Measurements from ENCODE around the gene RPGRIP1L. TPM values are rescaled to one million over a fixed set of nuclear protein-coding genes. Genes with fewer than 3 reads are reported as not detected.

Gene RPGRIP1L
- total RNA-seq, 2 donors from 2014 or later, result 6.1 to 12.1 TPM

DNA sequence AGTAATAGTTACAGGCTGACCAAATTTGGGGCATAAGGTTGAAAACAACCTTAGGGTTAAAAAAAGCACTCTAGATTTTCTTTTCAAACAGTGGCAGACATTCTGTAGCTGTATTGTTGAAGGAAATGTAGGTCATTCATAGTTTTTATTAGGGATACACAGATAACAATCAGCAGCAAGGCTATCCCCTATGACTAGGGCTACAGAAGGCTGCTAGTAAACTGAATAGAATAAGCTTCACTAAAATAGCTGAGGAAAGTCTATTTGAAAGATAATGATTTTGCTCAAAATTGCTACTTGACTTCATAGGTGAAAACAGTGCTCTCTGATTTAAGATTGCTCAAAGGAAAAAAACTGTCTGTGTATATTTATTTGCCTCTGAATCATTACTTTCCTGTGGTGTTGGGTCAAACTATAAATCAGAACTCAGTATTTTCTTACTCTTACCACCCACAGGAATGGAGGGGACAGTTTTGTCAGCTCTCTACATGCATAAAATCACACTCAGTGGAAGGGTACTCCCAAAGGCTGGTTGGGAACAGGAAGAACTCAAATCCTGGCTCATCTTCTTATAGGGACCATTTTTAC is 24.8 kb downstream of the RPGRIP1L start:
- Histone ChIP-seq H3K9me3 (no peaks in the 10 kb centered on the region), H3K4me3 (no peak overlapping the region), H3K27ac (no peak overlapping the region), H3K27me3 (replicated peaks; ENCODE audit: insufficient read depth) (no peaks in the 10 kb centered on the region), H3K36me3 (no peaks in the 10 kb centered on the region), H3K4me1 (replicated peaks) (no peaks in the 10 kb centered on the region)
- DNase-seq (ENCODE audit: low spot score), result no peak
- intact Hi-C loops (cut with DNase I), result no loop called here
- no peak for TF ChIP-seq CTCF (IDR thresholded peaks at IDR 0.05)
- TF ChIP-seq POLR2A (IDR thresholded peaks at IDR 0.05), result no peak
- TF ChIP-seq POLR2AphosphoS5 (IDR thresholded peaks at IDR 0.05), result no peak

DNA sequence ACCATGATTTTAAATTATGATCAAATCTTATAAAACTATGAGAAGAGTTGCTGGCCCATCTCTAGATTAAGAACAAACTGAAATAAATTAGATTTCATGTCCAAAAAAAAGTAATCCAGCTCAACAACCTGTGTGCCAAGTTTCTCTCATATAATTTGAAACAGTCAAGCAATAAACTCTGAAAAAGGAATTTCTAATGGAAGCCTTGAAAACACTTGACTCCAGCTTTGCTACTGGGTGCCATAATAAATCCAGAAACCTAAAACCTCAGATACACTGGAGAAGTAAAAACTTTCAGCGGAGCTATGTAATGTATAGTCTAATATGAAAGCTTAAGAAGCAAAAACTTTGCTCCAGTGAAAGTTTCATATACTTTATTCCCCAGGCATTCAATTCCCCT is 25.5 kb downstream of the RPGRIP1L start:
- Histone ChIP-seq H3K36me3 (no peaks in the 10 kb centered on the region), H3K27ac (no peak overlapping the region), H3K27me3 (replicated peaks; ENCODE audit: insufficient read depth) (no peaks in the 10 kb centered on the region), H3K9me3 (no peaks in the 10 kb centered on the region), H3K4me1 (replicated peaks) (no peaks in the 10 kb centered on the region), H3K4me3 (no peak overlapping the region)
- no peak for TF ChIP-seq POLR2A (IDR thresholded peaks at IDR 0.05)
- TF ChIP-seq CTCF (IDR thresholded peaks at IDR 0.05), result no peak
- no peak for TF ChIP-seq POLR2AphosphoS5 (IDR thresholded peaks at IDR 0.05)
- no peak for DNase-seq (ENCODE audit: low spot score)
- intact Hi-C loops (cut with DNase I), result no loop called here
- WGBS, result 64% methylated on average over 1 of the region's 1 CpG

- H3K9me3 ChIP-seq, result no peaks in the 10 kb centered on the region
- no peak overlapping the region for H3K27ac ChIP-seq
- intact Hi-C loops (cut with DNase I), result no loop called here
- WGBS, result 96% methylated on average over 4 of the region's 4 CpGs
- DNase-seq (ENCODE audit: low spot score), result no peak
- H3K4me1 ChIP-seq (replicated peaks), result no peaks in the 10 kb centered on the region
- no peaks in the 10 kb centered on the region for H3K36me3 ChIP-seq
- H3K4me3 ChIP-seq, result no peak overlapping the region
- H3K27me3 ChIP-seq (replicated peaks; ENCODE audit: insufficient read depth), result no peaks in the 10 kb centered on the region
- no peak for TF ChIP-seq POLR2AphosphoS5 (IDR thresholded peaks at IDR 0.05)
- TF ChIP-seq POLR2A (IDR thresholded peaks at IDR 0.05), result no peak
- TF ChIP-seq CTCF (IDR thresholded peaks at IDR 0.05), result no peak
These were observed 30.5 kb downstream of the RPGRIP1L start for GRCh38 chr16:53673189-53673588.

- TF ChIP-seq POLR2AphosphoS5 (IDR thresholded peaks at IDR 0.05) (no peak), CTCF (IDR thresholded peaks at IDR 0.05) (no peak), POLR2A (IDR thresholded peaks at IDR 0.05) (no peak)
- no peak for DNase-seq (ENCODE audit: low spot score)
- no peaks in the 10 kb centered on the region for H3K9me3 ChIP-seq
- no peaks in the 10 kb centered on the region for H3K4me1 ChIP-seq (replicated peaks)
- no peak overlapping the region for H3K4me3 ChIP-seq
- no peaks in the 10 kb centered on the region for H3K27me3 ChIP-seq (replicated peaks; ENCODE audit: insufficient read depth)
- H3K27ac ChIP-seq, result no peak overlapping the region
- no peaks in the 10 kb centered on the region for H3K36me3 ChIP-seq
- intact Hi-C loops (cut with DNase I), result no loop called here
These were observed 31.2 kb downstream of the RPGRIP1L start for GRCh38 chr16:53672461-53672860.

DNA sequence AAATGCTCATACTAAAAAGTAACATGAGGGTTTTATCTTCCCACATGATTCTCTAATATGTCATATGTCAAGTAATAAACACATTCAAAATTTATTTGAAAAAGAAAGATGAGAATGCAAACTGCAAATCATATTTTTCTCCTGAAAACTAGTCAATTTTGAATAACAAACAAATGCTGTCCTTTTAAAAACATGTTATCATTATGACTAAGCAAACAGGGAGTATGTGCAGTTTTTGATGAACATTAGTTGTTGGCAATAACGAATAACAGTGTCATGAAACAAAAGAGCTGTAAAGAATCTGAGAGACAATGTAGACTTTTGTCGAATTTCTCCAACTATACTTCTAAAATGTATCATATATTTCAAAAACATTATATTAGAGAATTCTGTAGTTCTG is 34.8 kb downstream of the RPGRIP1L start:
- H3K27ac ChIP-seq, result no peak overlapping the region
- TF ChIP-seq CTCF (IDR thresholded peaks at IDR 0.05), result no peak
- TF ChIP-seq POLR2AphosphoS5 (IDR thresholded peaks at IDR 0.05), result no peak
- TF ChIP-seq POLR2A (IDR thresholded peaks at IDR 0.05), result no peak
- H3K36me3 ChIP-seq, result no peaks in the 10 kb centered on the region
- H3K4me3 ChIP-seq, result no peak overlapping the region
- H3K9me3 ChIP-seq, result no peaks in the 10 kb centered on the region
- intact Hi-C loops (cut with DNase I), result no loop called here
- H3K27me3 ChIP-seq (replicated peaks; ENCODE audit: insufficient read depth), result no peaks in the 10 kb centered on the region
- no peaks in the 10 kb centered on the region for H3K4me1 ChIP-seq (replicated peaks)
- no peak for DNase-seq (ENCODE audit: low spot score)
- 76% methylated on average over 2 of the region's 2 CpGs for WGBS

Measured in prostate gland (tissue), 2 donors.